ENCODE measurements around the gene ACP2. TPM values are rescaled to one million over a fixed set of nuclear protein-coding genes. Genes with fewer than 3 reads are reported as not detected.

The ACP2 gene
- polyA plus RNA-seq, 1 of the 3 experiments (the other 2 are of a cell fraction): 17.5 TPM

GRCh38 chr11:47213950-47214565 lies 34.6 kb downstream of the ACP2 start:
- peaks cover 42% of the 10 kb centered on the region for H3K79me2 ChIP-seq (ENCODE audit: insufficient read depth)
- H3K27me3 ChIP-seq (ENCODE audit: insufficient read depth): no peaks in the 10 kb centered on the region
- H3K36me3 ChIP-seq (replicated peaks in 1 of 2; ENCODE audit: control insufficient read depth in 1 of 2, insufficient read depth in 2 of 2, low read length in 1 of 2): peaks cover 7 to 10% of the 10 kb centered on the region in 2 experiments
- H4K20me1 ChIP-seq (ENCODE audit: insufficient read depth): peaks cover 24% of the 10 kb centered on the region
- H3K9ac ChIP-seq: peak overlapping the region; percentile 96
- peak; percentile 88 for DNase-seq
- H3F3A ChIP-seq (replicated peaks; ENCODE audit: insufficient read depth): peaks cover 25% of the 10 kb centered on the region
- ChIA-PET POLR2A (interaction anchor here (0.6 to 4.2 kb wide), 10 partner anchors 11 to 346 kb away, joined by 3 to 69 read pairs (median 3); partner anchors contain the start of genes ACP2, CSTPP1 and PACSIN3), CTCF (interaction anchor here (1.4 to 4.0 kb wide), 5 partner anchors 27 to 45 kb away, joined by 7 to 28 read pairs (median 15); partner anchors contain the start of genes ACP2, ARFGAP2, NR1H3 and PACSIN3)
- WGBS (ENCODE audit: low lambda C conversion rate): 6% methylated on average over 16 of the region's 20 CpGs
- peak overlapping the region; percentile 87 to 90 for H3K27ac ChIP-seq (ENCODE audit: low read depth in 2 of 2, low read length in 1 of 2)
- H3K4me2 ChIP-seq: peak overlapping the region; percentile 92
- TF ChIP-seq JUND (IDR thresholded peaks at IDR 0.05) (no peak), SIN3A (IDR thresholded peaks at IDR 0.05; ENCODE audit: borderline replicate concordance, low read depth, low read length) (peak; percentile 33; the same call in 1 of the 2 replicates), POLR2AphosphoS5 (IDR thresholded peaks at IDR 0.05; ENCODE audit: low read depth, low read length) (peak; percentile 87; the same call in 1 of the 2 replicates), TAF1 (IDR thresholded peaks at IDR 0.05; ENCODE audit: borderline replicate concordance, low read depth, low read length) (peak; percentile 71; the same call in 1 of the 2 replicates), EP300 (IDR thresholded peaks at IDR 0.05; ENCODE audit: borderline replicate concordance in 1 of 2, low read depth in 1 of 2, low read length in 1 of 2) (no peak), RFX5 (IDR thresholded peaks at IDR 0.05; ENCODE audit: low read length) (peak; percentile 98)
- H3K4me1 ChIP-seq (ENCODE audit: control insufficient read depth in 1 of 2, insufficient read depth in 2 of 2, low read depth in 1 of 2, low read length in 1 of 2): peaks cover 16 to 20% of the 10 kb centered on the region in 2 experiments; a peak in 2 of 4 replicates
- H3K4me3 ChIP-seq (ENCODE audit: low read depth in 2 of 2, low read length in 1 of 2): peak overlapping the region; percentile 61 to 79
- H2AFZ ChIP-seq (ENCODE audit: low read depth): peak overlapping the region; percentile 85
- H3K9me3 ChIP-seq: no peaks in the 10 kb centered on the region
- no peaks in the 10 kb centered on the region for H3K9me2 ChIP-seq

GRCh38 chr11:47212938-47213337 lies 35.7 kb downstream of the ACP2 start:
- no peaks in the 10 kb centered on the region for H3K9me2 ChIP-seq
- DNase-seq: no peak
- peaks cover 30% of the 10 kb centered on the region for H3K79me2 ChIP-seq (ENCODE audit: insufficient read depth)
- no peaks in the 10 kb centered on the region for H3K9me3 ChIP-seq
- POLR2A ChIA-PET: interaction anchor here (1.0 kb wide), 1 partner anchor 22 kb away, joined by 4 read pairs; no protein-coding TSS in a partner anchor
- CTCF ChIA-PET: no interaction called here
- H3K4me2 ChIP-seq: no peak overlapping the region
- peaks cover 0 to 1% of the 10 kb centered on the region in 2 experiments for H3K36me3 ChIP-seq (replicated peaks in 1 of 2; ENCODE audit: control insufficient read depth in 1 of 2, insufficient read depth in 2 of 2, low read length in 1 of 2)
- H3K9ac ChIP-seq: no peak overlapping the region
- no peak for TF ChIP-seq GABPA (IDR thresholded peaks at IDR 0.05; ENCODE audit: low read depth)
- no peak for TF ChIP-seq NFIC (IDR thresholded peaks at IDR 0.05; ENCODE audit: borderline replicate concordance)
- TF ChIP-seq EZH2phosphoT487 (IDR thresholded peaks at IDR 0.05; ENCODE audit: borderline replicate concordance, low read depth): no peak
- TF ChIP-seq, protein P1, sequence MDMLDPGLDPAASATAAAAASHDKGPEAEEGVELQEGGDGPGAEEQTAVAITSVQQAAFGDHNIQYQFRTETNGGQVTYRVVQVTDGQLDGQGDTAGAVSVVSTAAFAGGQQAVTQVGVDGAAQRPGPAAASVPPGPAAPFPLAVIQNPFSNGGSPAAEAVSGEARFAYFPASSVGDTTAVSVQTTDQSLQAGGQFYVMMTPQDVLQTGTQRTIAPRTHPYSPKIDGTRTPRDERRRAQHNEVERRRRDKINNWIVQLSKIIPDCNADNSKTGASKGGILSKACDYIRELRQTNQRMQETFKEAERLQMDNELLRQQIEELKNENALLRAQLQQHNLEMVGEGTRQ (IDR thresholded peaks at IDR 0.05; ENCODE audit: borderline replicate concordance, low read depth, low read length): no peak
- no peak for TF ChIP-seq ZBTB33 (IDR thresholded peaks at IDR 0.05; ENCODE audit: borderline replicate concordance, low read depth)
- no peak for TF ChIP-seq MXI1 (IDR thresholded peaks at IDR 0.05; ENCODE audit: low read depth, low read length)
- peaks cover 13% of the 10 kb centered on the region for H4K20me1 ChIP-seq (ENCODE audit: insufficient read depth)
- no peak overlapping the region for H3K4me3 ChIP-seq (ENCODE audit: low read depth in 2 of 2, low read length in 1 of 2)
- WGBS (ENCODE audit: low lambda C conversion rate): 94% methylated on average over 12 of the region's 12 CpGs
- peaks cover 25% of the 10 kb centered on the region for H3F3A ChIP-seq (replicated peaks; ENCODE audit: insufficient read depth)
- H3K27me3 ChIP-seq (ENCODE audit: insufficient read depth): no peaks in the 10 kb centered on the region
- no peak overlapping the region for H3K27ac ChIP-seq (ENCODE audit: low read depth in 2 of 2, low read length in 1 of 2)
- H3K4me1 ChIP-seq (ENCODE audit: control insufficient read depth in 1 of 2, insufficient read depth in 2 of 2, low read depth in 1 of 2, low read length in 1 of 2): peaks cover 14% of the 10 kb centered on the region in 2 experiments; a peak in 2 of 4 replicates
- H2AFZ ChIP-seq (ENCODE audit: low read depth): no peak overlapping the region

Measured in SK-N-SH (cell line).